H9 (cell line): ENCODE data around the gene GNLY. TPM values are rescaled to one million over a fixed set of nuclear protein-coding genes. Genes with fewer than 3 reads are reported as not detected.

Experiments
- DNase-seq: peaks from one replicate; pipeline ENCODE4 v3.0.0-alpha.2; 2017
- H2AFZ ChIP-seq: one replicate; pipeline ENCODE4 v1.6.1; 2013; ENCODE audit warnings: mild to moderate bottlenecking, low read length, control low read depth, moderate library complexity
- H2AK5ac ChIP-seq: 2 replicates; pipeline ENCODE4 v1.6.1; 2013; ENCODE audit warnings: low read length, control low read depth, mixed read lengths; ENCODE audit not compliant: insufficient read length
- H2BK120ac ChIP-seq: one replicate; pipeline ENCODE4 v1.6.1; 2013; ENCODE audit warnings: low read depth, mild to moderate bottlenecking, low read length, control low read depth, inconsistent platforms; ENCODE audit not compliant: poor library complexity, severe bottlenecking
- H2BK12ac ChIP-seq: 2 replicates; pipeline ENCODE4 v1.6.1; 2013; ENCODE audit warnings: low read length, control low read depth, mixed read lengths, low read depth; ENCODE audit not compliant: insufficient read length
- H2BK15ac ChIP-seq: 2 replicates; pipeline ENCODE4 v1.6.1; 2013; ENCODE audit warnings: low read depth, low read length, control low read depth
- H2BK20ac ChIP-seq: one replicate; pipeline ENCODE4 v1.6.1; 2013; ENCODE audit warnings: low read depth, mild to moderate bottlenecking, low read length, control low read depth, inconsistent platforms; ENCODE audit not compliant: poor library complexity, severe bottlenecking
- H2BK5ac ChIP-seq: 2 replicates; pipeline ENCODE4 v1.6.1; 2013; ENCODE audit warnings: low read length, control low read depth, mixed read lengths; ENCODE audit not compliant: insufficient read length
- H3K14ac ChIP-seq: 2 replicates; pipeline ENCODE4 v1.6.1; 2013; ENCODE audit warnings: low read length, control low read depth; ENCODE audit not compliant: insufficient read depth
- H3K18ac ChIP-seq: 2 replicates; pipeline ENCODE4 v1.6.1; 2013; ENCODE audit warnings: low read depth, mild to moderate bottlenecking, mixed read lengths, low read length, control low read depth; ENCODE audit not compliant: insufficient read length
- H3K23ac ChIP-seq: 2 replicates; pipeline ENCODE4 v1.6.1; 2013; ENCODE audit warnings: low read length, control low read depth, mixed read lengths, low read depth; ENCODE audit not compliant: insufficient read length
- H3K23me2 ChIP-seq: 2 replicates; pipeline ENCODE4 v1.6.1; 2013; ENCODE audit warnings: low read depth, mild to moderate bottlenecking, mixed read lengths, low read length, control low read depth; ENCODE audit not compliant: insufficient read length, poor library complexity, severe bottlenecking
- H3K27ac ChIP-seq: 2 replicates; pipeline ENCODE4 v1.5.1; 2013; ENCODE audit warnings: low read length, control low read depth, mixed read lengths, low read depth; ENCODE audit not compliant: insufficient read length
- H3K27me3 ChIP-seq: 2 replicates; pipeline ENCODE4 v1.6.1; 2013; ENCODE audit warnings: low read length, control low read depth, inconsistent platforms; ENCODE audit not compliant: insufficient read depth
- H3K4ac ChIP-seq: 2 replicates; pipeline ENCODE4 v1.6.1; 2013; ENCODE audit warnings: low read depth, mild to moderate bottlenecking, control low read depth, inconsistent platforms, low read length, moderate library complexity
- H3K4me1 ChIP-seq: 2 replicates; pipeline ENCODE4 v1.6.1; 2013; ENCODE audit warnings: low read length, control low read depth, inconsistent platforms; ENCODE audit not compliant: insufficient read depth
- H3K4me2 ChIP-seq: 2 replicates; pipeline ENCODE4 v1.6.1; 2013; ENCODE audit warnings: low read length, control low read depth, mixed read lengths; ENCODE audit not compliant: insufficient read length, insufficient read depth
- H3K56ac ChIP-seq: 2 replicates; pipeline ENCODE4 v1.6.1; 2013; ENCODE audit warnings: low read depth, mild to moderate bottlenecking, mixed read lengths, low read length, control low read depth; ENCODE audit not compliant: insufficient read length
- H3K79me1 ChIP-seq: 2 replicates; pipeline ENCODE4 v1.6.1; 2013; ENCODE audit warnings: low read depth, mild to moderate bottlenecking, moderate library complexity, low read length, control low read depth, inconsistent platforms; ENCODE audit not compliant: insufficient read depth, poor library complexity, severe bottlenecking
- H3K79me2 ChIP-seq: 2 replicates; pipeline ENCODE4 v1.6.1; 2013; ENCODE audit warnings: low read length, control low read depth, inconsistent platforms; ENCODE audit not compliant: insufficient read depth
- H3K9ac ChIP-seq: 2 replicates; pipeline ENCODE4 v1.6.1; 2013; ENCODE audit warnings: low read length, control low read depth, mixed read lengths; ENCODE audit not compliant: insufficient read length; ENCODE audit errors: extremely low read depth
- H3K9me3 ChIP-seq: one replicate; pipeline ENCODE4 v1.6.1; 2013; ENCODE audit warnings: low read depth, low read length, inconsistent platforms; ENCODE audit not compliant: control insufficient read depth
- H3T11ph ChIP-seq: one replicate; pipeline ENCODE4 v1.6.1; 2013; ENCODE audit warnings: mild to moderate bottlenecking, low read length, control low read depth, inconsistent platforms
- H4K20me1 ChIP-seq: one replicate; pipeline ENCODE4 v1.6.1; 2013; ENCODE audit not compliant: control insufficient read depth, insufficient read length, insufficient read depth
- H4K5ac ChIP-seq: 2 replicates; pipeline ENCODE4 v1.6.1; 2013; ENCODE audit warnings: low read depth, mild to moderate bottlenecking, mixed read lengths, low read length, control low read depth; ENCODE audit not compliant: insufficient read length
- H4K8ac ChIP-seq: replicated peaks from 2 replicates; pipeline ENCODE4 v1.6.1; 2013; ENCODE audit warnings: low read length, control low read depth, mixed read lengths, low read depth; ENCODE audit not compliant: insufficient read length
- H4K91ac ChIP-seq: 2 replicates; pipeline ENCODE4 v1.6.1; 2013; ENCODE audit warnings: low read depth, mild to moderate bottlenecking, moderate library complexity, mixed read lengths, low read length, control low read depth; ENCODE audit not compliant: insufficient read length
- H3K27ac Mint-ChIP-seq, 3 experiments: 2 replicates in 2 of 3; 3 replicates in 1 of 3; pipeline ENCODE4 v1.8.0; 2020 to 2021; ENCODE audit warnings: mixed read lengths in 3 of 3, mild to moderate bottlenecking in 1 of 3, moderate library complexity in 1 of 3
- H3K27me3 Mint-ChIP-seq: 2 replicates; pipeline ENCODE4 v1.8.0; 2021; ENCODE audit warnings: low read depth, mild to moderate bottlenecking, moderate library complexity, mixed read lengths
- H3K36me3 Mint-ChIP-seq, 3 experiments: 2 replicates in 2 of 3; 3 replicates in 1 of 3; pipeline ENCODE4 v1.8.0; 2020 to 2021; ENCODE audit warnings: low read depth in 3 of 3, mixed read lengths in 3 of 3; ENCODE audit not compliant: insufficient read depth in 1 of 3
- H3K4me1 Mint-ChIP-seq, 2 experiments: 2 replicates each; pipeline ENCODE4 v1.8.0; 2020; ENCODE audit warnings: mixed read lengths in 2 of 2
- H3K4me3 Mint-ChIP-seq, 2 experiments: 2 replicates in 1 of 2; 3 replicates in 1 of 2; pipeline ENCODE4 v1.8.0; 2020 to 2021; ENCODE audit warnings: mild to moderate bottlenecking in 2 of 2, mixed read lengths in 2 of 2, moderate library complexity in 1 of 2
- H3K9me3 Mint-ChIP-seq, 2 experiments: 2 replicates in 1 of 2; 3 replicates in 1 of 2; pipeline ENCODE4 v1.8.0; 2020; ENCODE audit warnings: mild to moderate bottlenecking in 2 of 2, mixed read lengths in 2 of 2, moderate library complexity in 1 of 2
- whole genome bisulfite sequencing: extraction: QIAGEN DNeasy Blood & Tissue Kit; methylation state at CpG from one replicate; pipeline ENCODE4 v1.1.7; 2013; ENCODE audit warnings: missing lambda C conversion rate, low lambda C conversion rate, mixed read lengths; ENCODE audit not compliant: insufficient read length; ENCODE audit errors: extremely low coverage; 5-methylcytosine and 5-hydroxymethylcytosine counted together
- total RNA-seq: library from RNA; stranded (reverse); gene quantifications from 2 replicates; pipeline ENCODE4 v1.2.1, GENCODE V29; 2021
- TF ChIP-seq, protein P1 (sequence below): fragments of 200-600 bp; sonication (generic); conservative IDR thresholded peaks from 3 replicates; pipeline ENCODE4 v1.8.0; 2021; ENCODE audit warnings: antibody characterized with exemption, mild to moderate bottlenecking

The GNLY gene
- total RNA-seq, 1 experiment from 2014 or later: not detected

DNA sequence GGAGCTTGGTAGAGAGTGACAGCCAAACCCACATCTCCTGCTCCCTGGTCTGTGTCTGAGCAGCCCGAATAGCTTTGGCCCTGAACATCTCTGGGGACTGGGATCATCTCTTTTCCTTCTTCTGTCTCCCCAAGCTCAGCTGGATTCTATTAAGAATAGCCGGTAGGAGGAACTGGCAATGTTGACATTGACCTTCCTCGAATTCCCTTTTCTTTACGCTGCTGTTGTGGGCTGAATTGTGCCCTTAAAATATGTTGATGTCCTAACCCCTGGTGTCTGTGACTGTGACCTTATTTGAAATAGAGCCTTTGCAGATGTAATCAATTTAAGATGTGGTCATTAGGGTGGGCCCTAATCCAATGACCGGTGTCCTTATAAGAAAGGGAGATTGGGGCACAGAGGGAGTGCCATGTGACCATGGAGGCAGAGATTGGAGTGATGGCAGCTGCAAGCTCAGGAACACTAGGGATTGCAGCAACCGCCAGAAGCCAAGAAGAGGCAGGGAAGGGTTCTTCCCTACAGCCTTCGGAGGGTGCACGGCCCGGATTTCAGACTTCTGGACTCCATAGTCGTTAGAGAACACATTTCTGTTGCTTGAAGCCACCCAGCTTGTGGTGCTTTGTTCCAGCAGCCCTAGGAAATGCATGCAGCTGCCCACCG lies 20.3 kb upstream of the GNLY start:
- Histone ChIP-seq H3K79me1 (no peaks in the 10 kb centered on the region), H3K4me1 (no peaks in the 10 kb centered on the region), H3K4me2 (no peak overlapping the region), H3K9me3 (no peaks in the 10 kb centered on the region), H3K14ac (no peak overlapping the region), H4K5ac (no peak overlapping the region), H2BK20ac (no peak overlapping the region), H3K4ac (no peak overlapping the region), H3K9ac (no peak overlapping the region), H3K56ac (no peak overlapping the region), H2AFZ (no peak overlapping the region), H3K23ac (no peak overlapping the region), H3T11ph (no peak overlapping the region), H3K27me3 (no peaks in the 10 kb centered on the region), H2BK5ac (no peak overlapping the region), H3K27ac (no peak overlapping the region), H3K23me2 (no peaks in the 10 kb centered on the region), H2BK120ac (no peak overlapping the region), H4K20me1 (no peaks in the 10 kb centered on the region), H4K91ac (no peak overlapping the region), H2AK5ac (no peak overlapping the region), H4K8ac (no peak overlapping the region), H2BK12ac (no peak overlapping the region), H3K79me2 (no peaks in the 10 kb centered on the region), H2BK15ac (no peak overlapping the region), H3K18ac (no peak overlapping the region)
- no peak for DNase-seq
- no peaks in the 10 kb centered on the region for H3K36me3 Mint-ChIP-seq
- H3K9me3 Mint-ChIP-seq: no peaks in the 10 kb centered on the region; a peak in 1 of 5 replicates
- no CpG with 5 or more reads among the region's 11 CpGs for WGBS
- H3K4me3 Mint-ChIP-seq: no peak overlapping the region
- no peak overlapping the region; a peak in 1 of 7 replicates for H3K27ac Mint-ChIP-seq
- peaks cover 12 to 14% of the 10 kb centered on the region in 2 experiments for H3K4me1 Mint-ChIP-seq
- H3K27me3 Mint-ChIP-seq: peaks cover 11% of the 10 kb centered on the region
- TF ChIP-seq, protein P1, sequence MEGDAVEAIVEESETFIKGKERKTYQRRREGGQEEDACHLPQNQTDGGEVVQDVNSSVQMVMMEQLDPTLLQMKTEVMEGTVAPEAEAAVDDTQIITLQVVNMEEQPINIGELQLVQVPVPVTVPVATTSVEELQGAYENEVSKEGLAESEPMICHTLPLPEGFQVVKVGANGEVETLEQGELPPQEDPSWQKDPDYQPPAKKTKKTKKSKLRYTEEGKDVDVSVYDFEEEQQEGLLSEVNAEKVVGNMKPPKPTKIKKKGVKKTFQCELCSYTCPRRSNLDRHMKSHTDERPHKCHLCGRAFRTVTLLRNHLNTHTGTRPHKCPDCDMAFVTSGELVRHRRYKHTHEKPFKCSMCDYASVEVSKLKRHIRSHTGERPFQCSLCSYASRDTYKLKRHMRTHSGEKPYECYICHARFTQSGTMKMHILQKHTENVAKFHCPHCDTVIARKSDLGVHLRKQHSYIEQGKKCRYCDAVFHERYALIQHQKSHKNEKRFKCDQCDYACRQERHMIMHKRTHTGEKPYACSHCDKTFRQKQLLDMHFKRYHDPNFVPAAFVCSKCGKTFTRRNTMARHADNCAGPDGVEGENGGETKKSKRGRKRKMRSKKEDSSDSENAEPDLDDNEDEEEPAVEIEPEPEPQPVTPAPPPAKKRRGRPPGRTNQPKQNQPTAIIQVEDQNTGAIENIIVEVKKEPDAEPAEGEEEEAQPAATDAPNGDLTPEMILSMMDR: no peak
